ENCODE measurements around the gene RMI2.

The RMI2 gene

DNA sequence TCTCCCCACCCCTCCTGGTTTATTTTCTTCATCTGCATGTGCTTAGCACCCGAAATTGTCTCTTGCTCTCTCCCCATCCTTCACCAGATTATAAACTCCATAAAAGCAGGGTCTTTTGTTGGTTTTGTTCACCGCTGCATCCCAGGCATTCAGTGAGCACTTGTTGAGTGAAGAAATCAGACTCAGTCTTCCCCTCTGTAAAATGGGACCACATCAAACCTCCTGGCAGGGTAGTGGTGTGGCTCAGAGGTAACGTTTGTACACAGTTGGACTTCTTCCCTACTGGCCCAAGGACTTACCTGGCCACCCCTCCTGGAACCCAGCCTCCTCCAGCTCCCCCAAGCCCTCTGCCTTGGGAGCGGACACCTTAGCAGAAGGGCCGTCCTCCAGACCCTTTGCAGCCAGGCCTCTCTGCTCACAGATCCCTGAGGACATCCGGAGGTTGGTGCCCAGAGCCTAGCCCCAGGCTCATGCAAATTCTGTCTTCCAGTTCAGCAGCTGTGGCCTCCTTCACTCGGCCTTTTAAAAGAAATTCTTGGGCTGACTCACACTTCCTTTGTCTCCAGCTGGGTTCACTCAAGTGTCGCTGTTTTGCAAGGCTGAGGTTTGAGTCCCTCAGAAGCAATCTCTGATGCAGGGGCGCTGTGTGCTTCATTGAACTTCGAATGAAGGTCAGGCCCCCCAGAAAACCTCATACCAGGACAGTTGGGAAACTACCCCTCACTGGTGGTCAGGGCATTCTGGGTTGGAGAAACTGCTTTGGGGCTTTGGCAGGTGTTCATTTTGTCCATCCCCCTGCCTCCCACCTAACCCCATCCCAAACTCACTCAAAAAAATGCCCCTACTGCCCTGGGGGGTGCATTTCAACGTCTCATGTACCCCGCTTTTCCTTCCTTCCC is 16.8 kb upstream of the RMI2 start:
- CTCF ChIA-PET, result interaction anchor here (0.6 kb wide), 1 partner anchor 362 kb away, joined by 6 read pairs; no protein-coding TSS in a partner anchor
- TF ChIP-seq CTBP1 (IDR thresholded peaks at IDR 0.05; ENCODE audit: borderline replicate concordance) (no peak), BHLHE40 (IDR thresholded peaks at IDR 0.05; ENCODE audit: borderline replicate concordance) (no peak), TARDBP (IDR thresholded peaks at IDR 0.05) (no peak), FOXA1 (IDR thresholded peaks at IDR 0.05) (no peak), NFRKB (IDR thresholded peaks at IDR 0.05) (no peak), ELF4 (IDR thresholded peaks at IDR 0.05) (no peak), ARNT (IDR thresholded peaks at IDR 0.05) (no peak), SP1 (IDR thresholded peaks at IDR 0.05) (no peak), LEF1 (IDR thresholded peaks at IDR 0.05; ENCODE audit: borderline replicate concordance) (no peak), HDGF (IDR thresholded peaks at IDR 0.05; ENCODE audit: borderline replicate concordance) (no peak), FOXM1 (IDR thresholded peaks at IDR 0.05; ENCODE audit: borderline replicate concordance) (no peak), SUZ12 (IDR thresholded peaks at IDR 0.05) (no peak), L3MBTL2 (conservative IDR thresholded peaks at IDR 0.05) (no peak), FOXK2 (IDR thresholded peaks at IDR 0.05) (no peak), ZNF384 (IDR thresholded peaks at IDR 0.05) (no peak)
- TF ChIP-seq, protein P1, sequence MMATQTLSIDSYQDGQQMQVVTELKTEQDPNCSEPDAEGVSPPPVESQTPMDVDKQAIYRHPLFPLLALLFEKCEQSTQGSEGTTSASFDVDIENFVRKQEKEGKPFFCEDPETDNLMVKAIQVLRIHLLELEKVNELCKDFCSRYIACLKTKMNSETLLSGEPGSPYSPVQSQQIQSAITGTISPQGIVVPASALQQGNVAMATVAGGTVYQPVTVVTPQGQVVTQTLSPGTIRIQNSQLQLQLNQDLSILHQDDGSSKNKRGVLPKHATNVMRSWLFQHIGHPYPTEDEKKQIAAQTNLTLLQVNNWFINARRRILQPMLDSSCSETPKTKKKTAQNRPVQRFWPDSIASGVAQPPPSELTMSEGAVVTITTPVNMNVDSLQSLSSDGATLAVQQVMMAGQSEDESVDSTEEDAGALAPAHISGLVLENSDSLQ (IDR thresholded peaks at IDR 0.05), result no peak
- DNase-seq (ENCODE audit: extremely low spot score), result no peak
- POLR2A ChIA-PET, result no interaction called here

DNA sequence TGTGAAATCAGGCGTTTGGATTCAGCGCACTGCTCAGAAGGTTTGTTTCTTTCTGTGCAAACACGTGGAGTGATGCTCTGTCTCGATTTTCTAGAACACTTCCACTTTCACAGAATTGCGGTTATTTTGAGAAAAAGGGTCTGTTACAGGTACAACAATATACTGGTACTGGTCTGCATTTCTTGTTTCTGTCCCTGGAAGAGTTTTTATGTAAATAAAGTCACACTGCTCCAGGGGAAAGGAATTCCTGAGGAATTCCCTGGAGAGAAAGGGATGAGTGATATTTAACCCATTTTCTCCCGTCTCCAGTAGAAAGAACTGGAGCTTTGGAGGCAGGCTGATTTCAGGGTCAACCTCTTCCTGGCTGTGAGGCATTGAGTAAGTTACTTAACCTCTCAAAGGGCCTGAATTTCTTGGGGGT is 16.2 kb upstream of the RMI2 start:
- CTCF ChIA-PET, result interaction anchor here (0.5 to 0.6 kb wide), 2 partner anchors 84 to 363 kb away, joined by 3 to 6 read pairs; no protein-coding TSS in a partner anchor
- POLR2A ChIA-PET, result no interaction called here
- no peak for DNase-seq (ENCODE audit: extremely low spot score)

DNA sequence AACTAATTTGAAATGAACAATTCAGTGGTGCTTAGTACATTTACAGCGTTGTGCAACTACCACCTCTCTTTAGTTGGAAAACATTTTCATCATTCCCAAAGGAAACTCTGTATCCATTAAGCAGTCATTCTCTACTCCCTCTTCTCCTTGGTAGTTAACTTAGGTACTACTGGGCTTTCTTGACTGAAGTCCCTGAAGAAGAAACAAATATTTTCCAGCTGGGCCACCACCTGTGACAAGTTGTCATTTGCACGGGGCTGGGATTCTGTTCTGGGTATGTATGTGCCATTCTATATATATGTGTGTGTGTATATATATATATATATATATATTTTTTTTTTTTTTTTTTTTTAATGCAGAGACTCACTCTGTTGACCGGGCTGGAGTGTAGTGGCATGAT is 15.4 kb upstream of the RMI2 start:
- ChIA-PET CTCF (interaction anchor here (0.5 kb wide), 1 partner anchor 85 kb away, joined by 3 read pairs; no protein-coding TSS in a partner anchor), POLR2A (no interaction called here)
- no peak for DNase-seq (ENCODE audit: extremely low spot score)
- no peak for TF ChIP-seq SUZ12 (IDR thresholded peaks at IDR 0.05)
- no peak for TF ChIP-seq ZNF384 (IDR thresholded peaks at IDR 0.05)
- no peak for TF ChIP-seq FOXA1 (IDR thresholded peaks at IDR 0.05)

More for the DNA sequence above, 16.2 kb upstream of the RMI2 start:
- TF ChIP-seq L3MBTL2 (conservative IDR thresholded peaks at IDR 0.05) (no peak), CTBP1 (IDR thresholded peaks at IDR 0.05; ENCODE audit: borderline replicate concordance) (no peak), SP1 (IDR thresholded peaks at IDR 0.05) (no peak), SUZ12 (IDR thresholded peaks at IDR 0.05) (no peak), ELF4 (IDR thresholded peaks at IDR 0.05) (no peak), FOXM1 (IDR thresholded peaks at IDR 0.05; ENCODE audit: borderline replicate concordance) (no peak), LEF1 (IDR thresholded peaks at IDR 0.05; ENCODE audit: borderline replicate concordance) (no peak), HDGF (IDR thresholded peaks at IDR 0.05; ENCODE audit: borderline replicate concordance) (no peak), TARDBP (IDR thresholded peaks at IDR 0.05) (no peak), BHLHE40 (IDR thresholded peaks at IDR 0.05; ENCODE audit: borderline replicate concordance) (no peak), ARNT (IDR thresholded peaks at IDR 0.05) (no peak)
- TF ChIP-seq, protein P1 (IDR thresholded peaks at IDR 0.05), result no peak

DNA sequence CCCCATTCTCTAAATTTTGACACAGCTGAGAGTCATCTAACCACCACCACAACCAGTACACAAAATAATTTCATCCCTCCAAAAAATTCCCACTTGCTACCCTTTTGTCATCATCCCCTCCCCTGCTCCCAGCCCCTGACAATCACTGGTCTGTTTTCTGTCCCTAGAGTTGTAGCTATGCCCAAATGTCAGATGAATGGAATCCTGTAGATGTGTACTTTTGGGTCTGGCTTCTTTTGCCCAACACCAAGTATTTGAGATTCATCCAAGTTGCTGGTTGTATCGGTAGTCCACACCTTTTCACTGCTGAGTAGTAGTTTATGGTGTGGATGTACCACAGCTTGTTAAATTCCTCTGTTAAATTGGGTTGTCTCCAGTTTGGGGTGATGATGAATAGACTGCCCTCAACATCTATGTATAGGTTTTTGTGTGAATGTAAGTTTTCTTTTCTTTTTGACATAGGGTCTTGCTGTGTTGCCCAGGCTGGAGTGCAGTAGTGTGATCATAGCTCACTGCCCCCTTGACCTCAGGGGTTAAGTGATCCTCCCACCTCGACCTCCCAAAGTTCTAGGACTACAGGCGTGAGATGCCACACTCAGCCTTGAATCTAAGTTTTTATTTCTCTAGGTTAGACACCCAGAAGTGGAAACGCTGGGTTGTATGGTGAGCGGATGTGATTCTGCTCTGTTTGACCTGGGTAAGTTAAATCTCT is 14.6 kb upstream of the RMI2 start:
- DNase-seq (ENCODE audit: extremely low spot score), result no peak
- CTCF ChIA-PET, result no interaction called here
- POLR2A ChIA-PET, result no interaction called here
- no peak for TF ChIP-seq CTBP1 (IDR thresholded peaks at IDR 0.05; ENCODE audit: borderline replicate concordance)
- TF ChIP-seq SUZ12 (IDR thresholded peaks at IDR 0.05), result no peak
- no peak for TF ChIP-seq LEF1 (IDR thresholded peaks at IDR 0.05; ENCODE audit: borderline replicate concordance)
- TF ChIP-seq ZNF384 (IDR thresholded peaks at IDR 0.05), result no peak
- TF ChIP-seq, protein P1 (IDR thresholded peaks at IDR 0.05), result no peak
- no peak for TF ChIP-seq L3MBTL2 (conservative IDR thresholded peaks at IDR 0.05)
- no peak for TF ChIP-seq SP1 (IDR thresholded peaks at IDR 0.05)
- no peak for TF ChIP-seq ARNT (IDR thresholded peaks at IDR 0.05)
- no peak for TF ChIP-seq FOXK2 (IDR thresholded peaks at IDR 0.05)
- no peak for TF ChIP-seq NFRKB (IDR thresholded peaks at IDR 0.05)
- no peak for TF ChIP-seq FOXM1 (IDR thresholded peaks at IDR 0.05; ENCODE audit: borderline replicate concordance)
- TF ChIP-seq BHLHE40 (IDR thresholded peaks at IDR 0.05; ENCODE audit: borderline replicate concordance), result no peak
- TF ChIP-seq TARDBP (IDR thresholded peaks at IDR 0.05), result no peak
- TF ChIP-seq FOXA1 (IDR thresholded peaks at IDR 0.05), result no peak
- TF ChIP-seq ELF4 (IDR thresholded peaks at IDR 0.05), result no peak
- TF ChIP-seq HDGF (IDR thresholded peaks at IDR 0.05; ENCODE audit: borderline replicate concordance), result no peak

GRCh38 chr16:11331967-11332366 is 13.3 kb upstream of the RMI2 start:
- ChIA-PET POLR2A (interaction anchor here (1.8 kb wide), 1 partner anchor 76 kb away, joined by 6 read pairs; the partner anchor contains the start of gene SOCS1), CTCF (interaction anchor here (0.9 kb wide), 1 partner anchor 41 kb away, joined by 3 read pairs; no protein-coding TSS in a partner anchor)
- DNase-seq (ENCODE audit: extremely low spot score), result no peak
- TF ChIP-seq SUZ12 (IDR thresholded peaks at IDR 0.05), result no peak
- no peak for TF ChIP-seq BHLHE40 (IDR thresholded peaks at IDR 0.05; ENCODE audit: borderline replicate concordance)
- no peak for TF ChIP-seq ZNF384 (IDR thresholded peaks at IDR 0.05)
- no peak for TF ChIP-seq FOXA1 (IDR thresholded peaks at IDR 0.05)
- no peak for TF ChIP-seq SP1 (IDR thresholded peaks at IDR 0.05)
- TF ChIP-seq HDGF (IDR thresholded peaks at IDR 0.05; ENCODE audit: borderline replicate concordance), result no peak
- no peak for TF ChIP-seq ARNT (IDR thresholded peaks at IDR 0.05)
- TF ChIP-seq L3MBTL2 (conservative IDR thresholded peaks at IDR 0.05), result no peak
- no peak for TF ChIP-seq FOXK2 (IDR thresholded peaks at IDR 0.05)
- no peak for TF ChIP-seq FOXM1 (IDR thresholded peaks at IDR 0.05; ENCODE audit: borderline replicate concordance)
- no peak for TF ChIP-seq CTBP1 (IDR thresholded peaks at IDR 0.05; ENCODE audit: borderline replicate concordance)
- no peak for TF ChIP-seq TARDBP (IDR thresholded peaks at IDR 0.05)
- no peak for TF ChIP-seq ELF4 (IDR thresholded peaks at IDR 0.05)
- no peak for TF ChIP-seq NFRKB (IDR thresholded peaks at IDR 0.05)
- no peak for TF ChIP-seq LEF1 (IDR thresholded peaks at IDR 0.05; ENCODE audit: borderline replicate concordance)
- TF ChIP-seq, protein P1 (IDR thresholded peaks at IDR 0.05), result no peak

Data from HEK293T (cell line).